Measurements from ENCODE around the gene SRSF10. TPM values are rescaled to one million over a fixed set of nuclear protein-coding genes. Genes with fewer than 3 reads are reported as not detected.

The SRSF10 gene
- polyA plus RNA-seq, 3 donors: 66.6 to 76.2 (median 75.6) TPM

GRCh38 chr1:23967871-23968270 is 12.3 kb downstream of the SRSF10 start:
- H3K79me2 ChIP-seq (ENCODE audit: insufficient read depth, low read length): peaks cover 85% of the 10 kb centered on the region
- intact Hi-C loops (cut with micrococcal nuclease): no loop called here
- no peaks in the 10 kb centered on the region for H3K27me3 ChIP-seq (ENCODE audit: control insufficient read depth in 2 of 2, insufficient read depth in 2 of 2, low read length in 2 of 2)
- no peak overlapping the region for H3K4me3 ChIP-seq (replicated peaks in 1 of 3; ENCODE audit: low read depth in 2 of 3, low read length in 3 of 3)
- no peak for DNase-seq
- peaks cover 56 to 60% of the 10 kb centered on the region in 2 donors for H3K36me3 Mint-ChIP-seq
- no peaks in the 10 kb centered on the region for H3K9me3 ChIP-seq (replicated peaks in 1 of 2; ENCODE audit: control insufficient read depth in 1 of 2, insufficient read depth in 1 of 2, low read length in 2 of 2)
- H3K9ac ChIP-seq (ENCODE audit: insufficient read depth, low read length, poor library complexity, severe bottlenecking): no peak overlapping the region
- peaks cover 15 to 20% of the 10 kb centered on the region in 2 donors for H3K4me1 ChIP-seq (ENCODE audit: control insufficient read depth in 1 of 2, insufficient read depth in 2 of 2, low read length in 2 of 2)
- H3K4me1 Mint-ChIP-seq: peaks cover 18% of the 10 kb centered on the region
- no peak overlapping the region for H3K4me2 ChIP-seq (replicated peaks; ENCODE audit: extremely low read depth, low read length, poor library complexity, severe bottlenecking)
- H3K4me3 Mint-ChIP-seq: no peak overlapping the region
- H3K36me3 ChIP-seq (replicated peaks in 1 of 2; ENCODE audit: control insufficient read depth in 1 of 2, insufficient read depth in 2 of 2, low read length in 2 of 2): peaks cover 60 to 90% of the 10 kb centered on the region in 2 donors
- no peaks in the 10 kb centered on the region for H3K9me3 Mint-ChIP-seq
- no peaks in the 10 kb centered on the region for H3K27me3 Mint-ChIP-seq (ENCODE audit: low read depth in 3 of 3)
- H3K27ac Mint-ChIP-seq: no peak overlapping the region
- peaks cover 28% of the 10 kb centered on the region for H4K20me1 ChIP-seq (ENCODE audit: insufficient read depth, low read length)
- H3K27ac ChIP-seq (ENCODE audit: low read depth in 1 of 2, low read length in 2 of 2): no peak overlapping the region
- TF ChIP-seq, protein P1, sequence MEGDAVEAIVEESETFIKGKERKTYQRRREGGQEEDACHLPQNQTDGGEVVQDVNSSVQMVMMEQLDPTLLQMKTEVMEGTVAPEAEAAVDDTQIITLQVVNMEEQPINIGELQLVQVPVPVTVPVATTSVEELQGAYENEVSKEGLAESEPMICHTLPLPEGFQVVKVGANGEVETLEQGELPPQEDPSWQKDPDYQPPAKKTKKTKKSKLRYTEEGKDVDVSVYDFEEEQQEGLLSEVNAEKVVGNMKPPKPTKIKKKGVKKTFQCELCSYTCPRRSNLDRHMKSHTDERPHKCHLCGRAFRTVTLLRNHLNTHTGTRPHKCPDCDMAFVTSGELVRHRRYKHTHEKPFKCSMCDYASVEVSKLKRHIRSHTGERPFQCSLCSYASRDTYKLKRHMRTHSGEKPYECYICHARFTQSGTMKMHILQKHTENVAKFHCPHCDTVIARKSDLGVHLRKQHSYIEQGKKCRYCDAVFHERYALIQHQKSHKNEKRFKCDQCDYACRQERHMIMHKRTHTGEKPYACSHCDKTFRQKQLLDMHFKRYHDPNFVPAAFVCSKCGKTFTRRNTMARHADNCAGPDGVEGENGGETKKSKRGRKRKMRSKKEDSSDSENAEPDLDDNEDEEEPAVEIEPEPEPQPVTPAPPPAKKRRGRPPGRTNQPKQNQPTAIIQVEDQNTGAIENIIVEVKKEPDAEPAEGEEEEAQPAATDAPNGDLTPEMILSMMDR (IDR thresholded peaks at IDR 0.05): no peak
- WGBS (ENCODE audit: insufficient coverage): no CpG with 5 or more reads among the region's 2 CpGs
- H2AFZ ChIP-seq (ENCODE audit: insufficient read depth, low read depth, low read length, poor library complexity, severe bottlenecking): no peak overlapping the region

DNA sequence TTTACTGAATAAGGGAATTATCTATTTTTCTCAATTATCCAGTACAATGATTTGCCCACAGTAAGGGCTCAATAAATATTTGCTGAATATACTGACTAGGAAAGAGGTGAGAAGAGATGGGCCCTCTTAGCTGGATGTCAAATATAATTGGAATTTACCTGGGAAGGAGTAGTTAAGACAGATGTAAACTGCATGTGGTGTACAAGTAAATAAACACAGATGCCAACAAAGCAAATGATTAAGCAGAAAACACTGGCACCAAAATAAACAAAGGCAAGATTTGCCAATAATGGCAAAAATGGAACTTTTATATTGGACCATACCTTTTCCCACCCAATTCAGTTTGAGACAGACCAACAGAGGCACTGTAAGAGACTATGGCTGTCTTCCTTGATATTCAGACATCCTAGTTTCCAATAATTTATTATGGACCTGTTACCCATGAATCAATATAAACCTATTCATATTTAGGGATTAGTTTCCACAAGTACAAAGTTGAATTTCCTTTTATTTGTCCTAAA is 13.1 kb downstream of the SRSF10 start:
- DNase-seq: no peak
- Histone ChIP-seq H3K9ac (ENCODE audit: insufficient read depth, low read length, poor library complexity, severe bottlenecking) (no peak overlapping the region), H3K9me3 (replicated peaks in 1 of 2; ENCODE audit: control insufficient read depth in 1 of 2, insufficient read depth in 1 of 2, low read length in 2 of 2) (no peaks in the 10 kb centered on the region), H3K79me2 (ENCODE audit: insufficient read depth, low read length) (peaks cover 78% of the 10 kb centered on the region), H3K27me3 (ENCODE audit: control insufficient read depth in 2 of 2, insufficient read depth in 2 of 2, low read length in 2 of 2) (no peaks in the 10 kb centered on the region), H3K4me1 (ENCODE audit: control insufficient read depth in 1 of 2, insufficient read depth in 2 of 2, low read length in 2 of 2) (peaks cover 15 to 20% of the 10 kb centered on the region in 2 donors), H3K27ac (ENCODE audit: low read depth in 1 of 2, low read length in 2 of 2) (no peak overlapping the region), H2AFZ (ENCODE audit: insufficient read depth, low read depth, low read length, poor library complexity, severe bottlenecking) (no peak overlapping the region), H3K4me2 (replicated peaks; ENCODE audit: extremely low read depth, low read length, poor library complexity, severe bottlenecking) (no peak overlapping the region), H3K36me3 (replicated peaks in 1 of 2; ENCODE audit: control insufficient read depth in 1 of 2, insufficient read depth in 2 of 2, low read length in 2 of 2) (peaks cover 56 to 88% of the 10 kb centered on the region in 2 donors), H4K20me1 (ENCODE audit: insufficient read depth, low read length) (peaks cover 23% of the 10 kb centered on the region), H3K4me3 (replicated peaks in 1 of 3; ENCODE audit: low read depth in 2 of 3, low read length in 3 of 3) (no peak overlapping the region)
- Mint-ChIP-seq H3K27me3 (ENCODE audit: low read depth in 3 of 3) (no peaks in the 10 kb centered on the region), H3K27ac (no peak overlapping the region), H3K4me1 (peaks cover 18% of the 10 kb centered on the region), H3K4me3 (no peak overlapping the region), H3K36me3 (peaks cover 53 to 58% of the 10 kb centered on the region in 2 donors), H3K9me3 (no peaks in the 10 kb centered on the region)
- intact Hi-C loops (cut with micrococcal nuclease): no loop called here
- TF ChIP-seq, protein P1 (IDR thresholded peaks at IDR 0.05): no peak
